AG09319 (cell line): ENCODE results near the gene ZNRF4.

ENCODE experiments used
- DNase-seq: peaks from one replicate; pipeline ENCODE4 v3.0.0-alpha.2; 2010; ENCODE audit warnings: low read depth; ENCODE audit errors: extremely low read depth
- TF ChIP-seq, protein P1 (sequence below): IDR thresholded peaks from 2 replicates; pipeline ENCODE4 v1.5.1; 2011; ENCODE audit warnings: low read depth, mild to moderate bottlenecking, inconsistent platforms, low read length, moderate library complexity

The ZNRF4 gene

DNA sequence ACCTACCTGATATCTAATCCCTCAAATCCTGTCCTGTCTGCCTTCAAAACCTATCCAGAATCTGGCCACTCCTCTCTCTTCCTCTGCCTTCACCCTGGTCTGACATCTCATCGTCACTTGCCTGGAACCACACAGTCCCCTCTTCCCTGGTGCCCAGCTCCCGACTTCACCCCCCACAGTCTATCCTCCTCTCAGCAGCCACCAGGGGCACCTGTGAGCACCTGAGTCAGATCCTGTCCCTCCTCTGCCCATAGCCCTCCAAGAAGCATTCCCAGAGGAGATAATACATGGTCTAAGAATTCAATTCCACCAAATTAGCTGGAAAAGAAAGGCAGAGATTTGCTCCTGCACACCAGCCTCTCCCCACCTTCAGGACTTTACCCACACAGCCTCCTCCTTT lies 48.9 kb downstream of the ZNRF4 start:
- DNase-seq: no peak

More for the DNA sequence above, 48.9 kb downstream of the ZNRF4 start:
- TF ChIP-seq, protein P1, sequence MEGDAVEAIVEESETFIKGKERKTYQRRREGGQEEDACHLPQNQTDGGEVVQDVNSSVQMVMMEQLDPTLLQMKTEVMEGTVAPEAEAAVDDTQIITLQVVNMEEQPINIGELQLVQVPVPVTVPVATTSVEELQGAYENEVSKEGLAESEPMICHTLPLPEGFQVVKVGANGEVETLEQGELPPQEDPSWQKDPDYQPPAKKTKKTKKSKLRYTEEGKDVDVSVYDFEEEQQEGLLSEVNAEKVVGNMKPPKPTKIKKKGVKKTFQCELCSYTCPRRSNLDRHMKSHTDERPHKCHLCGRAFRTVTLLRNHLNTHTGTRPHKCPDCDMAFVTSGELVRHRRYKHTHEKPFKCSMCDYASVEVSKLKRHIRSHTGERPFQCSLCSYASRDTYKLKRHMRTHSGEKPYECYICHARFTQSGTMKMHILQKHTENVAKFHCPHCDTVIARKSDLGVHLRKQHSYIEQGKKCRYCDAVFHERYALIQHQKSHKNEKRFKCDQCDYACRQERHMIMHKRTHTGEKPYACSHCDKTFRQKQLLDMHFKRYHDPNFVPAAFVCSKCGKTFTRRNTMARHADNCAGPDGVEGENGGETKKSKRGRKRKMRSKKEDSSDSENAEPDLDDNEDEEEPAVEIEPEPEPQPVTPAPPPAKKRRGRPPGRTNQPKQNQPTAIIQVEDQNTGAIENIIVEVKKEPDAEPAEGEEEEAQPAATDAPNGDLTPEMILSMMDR: no peak
